K562 (cell line): ENCODE results near the gene ABLIM2. TPM values are rescaled to one million over a fixed set of nuclear protein-coding genes. Genes with fewer than 3 reads are reported as not detected.
A peak's percentile ranks its signal among the peaks of the same experiment; 100 is the strongest.

Experiments
- ATAC-seq: fragments of 200-7000 bp; cut with Tn5 transposase; 3 replicates; pipeline ENCODE4 v1.9.1; 2020; ENCODE audit warnings: moderate library complexity
- BruUV-seq: library from RNA; stranded (reverse); fragments of 400-500 nt; replicated peaks from 2 replicates; lab custom pipeline; 2021; lab: Mats Ljungman, UMichigan
- CTCF ChIA-PET: fragments of 300-600 bp; formaldehyde crosslinking; extraction: SDS; loops from one replicate; lab custom pipeline; 2021; ENCODE audit warnings: low intra/inter-chr PET ratio; lab: Yijun Ruan, JAX
- POLR2A ChIA-PET: fragments of 300-600, 350-650 bp; sonication (Branson Sonifier 250); formaldehyde crosslinking; extraction: SDS; loops from one replicate; lab custom pipeline; 2021; ENCODE audit warnings: antibody characterized with exemption, inconsistent platforms; lab: Yijun Ruan, JAX
- DNase-seq, 4 experiments: peaks; one replicate each; pipeline versions ENCODE4 v3.0.0 to v3.0.0-alpha.2; 2011 to 2018; ENCODE audit warnings: low spot score in 3 of 4, mixed read lengths in 3 of 4; ENCODE audit errors: extremely low read depth in 1 of 4
- FAIRE-seq: peaks from 2 replicates; lab custom pipeline; 2011; peaks lifted over from hg19 to GRCh38; lab: Jason Lieb, UNC
- H2AFZ ChIP-seq: 2 replicates; pipeline ENCODE4 v1.6.0; 2011; ENCODE audit warnings: low read depth, low read length, control low read depth, inconsistent platforms
- H3K27ac ChIP-seq: fragments of 200-600 bp; 3 replicates; pipeline ENCODE4 v1.8.0; 2011; ENCODE audit warnings: low read depth, mild to moderate bottlenecking, control low read depth, inconsistent platforms, low read length, moderate library complexity, mixed read lengths; ENCODE audit errors: extremely low read depth
- H3K27me3 ChIP-seq, 2 experiments: fragments of 300-600 bp in 1 of 2; 2 replicates in 1 of 2; 3 replicates in 1 of 2; pipeline versions ENCODE4 v1.6.0 to v1.8.0; 2011; ENCODE audit warnings: inconsistent platforms in 2 of 2, low read length in 2 of 2, mild to moderate bottlenecking in 1 of 2, mixed read lengths in 1 of 2, moderate library complexity in 1 of 2; ENCODE audit not compliant: control insufficient read depth in 2 of 2, insufficient read depth in 2 of 2
- H3K36me3 ChIP-seq: fragments of 300-600 bp; 3 replicates; pipeline ENCODE4 v1.8.0; 2011; ENCODE audit warnings: mild to moderate bottlenecking, low read length, inconsistent platforms; ENCODE audit not compliant: control insufficient read depth, insufficient read depth
- H3K4me1 ChIP-seq, 2 experiments: fragments of 200-600 bp in 1 of 2; replicated peaks in 1 of 2; 2 replicates in 1 of 2; 3 replicates in 1 of 2; pipeline versions ENCODE4 v1.5.1 to v1.8.0; 2011; ENCODE audit warnings: inconsistent platforms in 2 of 2, low read length in 2 of 2, mild to moderate bottlenecking in 1 of 2, mixed read lengths in 1 of 2, moderate library complexity in 1 of 2; ENCODE audit not compliant: control insufficient read depth in 2 of 2, insufficient read depth in 2 of 2
- H3K4me2 ChIP-seq: 2 replicates; pipeline ENCODE4 v1.6.1; 2011; ENCODE audit warnings: low read length, control low read depth, inconsistent platforms, mixed read lengths; ENCODE audit not compliant: insufficient read depth
- H3K4me3 ChIP-seq: fragments of 200-600 bp; sonication (generic), shearing (Covaris generic); 2 replicates; pipeline ENCODE4 v1.5.1; 2016; ENCODE audit warnings: control low read depth, inconsistent platforms
- H3K79me2 ChIP-seq: fragments of 200-600 bp; 3 replicates; pipeline ENCODE4 v1.8.0; 2011; ENCODE audit warnings: low read length, inconsistent platforms; ENCODE audit not compliant: control insufficient read depth, insufficient read depth
- H3K9ac ChIP-seq, 2 experiments: 2 replicates each; pipeline versions ENCODE4 v1.6.0 to v1.6.1; 2011; ENCODE audit warnings: low read depth in 2 of 2, low read length in 2 of 2, control low read depth in 1 of 2, inconsistent platforms in 1 of 2, mild to moderate bottlenecking in 1 of 2, mixed read lengths in 1 of 2; ENCODE audit not compliant: insufficient read depth in 1 of 2
- H3K9me1 ChIP-seq: one replicate; pipeline ENCODE4 v1.6.0; 2011; ENCODE audit warnings: inconsistent platforms, mild to moderate bottlenecking, low read length, moderate library complexity; ENCODE audit not compliant: control insufficient read depth, insufficient read depth
- H3K9me3 ChIP-seq: replicated peaks from 2 replicates; pipeline ENCODE4 v1.5.1; 2011; ENCODE audit warnings: low read depth, low read length, inconsistent platforms; ENCODE audit not compliant: control insufficient read depth, insufficient read depth
- H4K20me1 ChIP-seq: replicated peaks from 2 replicates; pipeline ENCODE4 v1.6.1; 2011; ENCODE audit warnings: low read length, inconsistent platforms, mixed read lengths; ENCODE audit not compliant: control insufficient read depth, insufficient read depth
- BHLHE40 ChIP-seq: IDR thresholded peaks from 2 replicates; pipeline ENCODE4 v1.6.1; 2011; ENCODE audit warnings: low read length, improper control_type of control experiment
- RAD21 ChIP-seq, 2 experiments: fragments of 250-450 bp in 1 of 2; fragments of 450-650 bp in 1 of 2; sonication (Bioruptor Pico) in 1 of 2; formaldehyde crosslinking in 1 of 2; IDR thresholded peaks in 1 of 2; conservative IDR thresholded peaks in 1 of 2; 2 replicates each; pipeline versions ENCODE4 v1.4.0 to v1.8.0; 2020 to 2022; ENCODE audit warnings: mild to moderate bottlenecking in 2 of 2, moderate library complexity in 1 of 2
- WGBS: fragments of 100-300 bp; shearing (Covaris generic); methylation state at CpG from one replicate; pipeline ENCODE4 v1.1.6; 2016; ENCODE audit warnings: low coverage, mixed read lengths; ENCODE audit not compliant: insufficient coverage; ENCODE audit errors: missing lambda C conversion rate; 5-methylcytosine and 5-hydroxymethylcytosine counted together
- in situ Hi-C: fragments of 300-500 bp; cut with MboI; formaldehyde crosslinking; loops from 4 replicates; pipeline ENCODE4 v1.15.0; 2018; ENCODE audit warnings: inconsistent platforms, mixed read lengths
- intact Hi-C: fragments of 100-400 bp; cut with micrococcal nuclease; formaldehyde crosslinking; loops from 2 replicates; pipeline ENCODE4 v1.14.2; 2022
- polyA plus RNA-seq, 8 experiments: library from polyadenylated mRNA; depleted of rRNA in 4 of 8; stranded (reverse) in 5 of 8; unstranded in 3 of 8; fragments of >200 nt; fragmentation: Nextera tagmentation in 2 of 8; fragmentation: Illumina TruSeq in 1 of 8; extraction: Ambion mirVana in 2 of 8; extraction: Trizol in 1 of 8; gene quantifications; 2 replicates each; pipeline versions ENCODE4 v1.2.1 to v1.2.3, GENCODE V29; 2011 to 2014; ENCODE audit warnings: inconsistent platforms in 1 of 8, missing spikeins in 1 of 8
- total RNA-seq, 7 experiments: library from RNA; depleted of rRNA in 6 of 7; stranded (reverse); fragments of >200 nt in 6 of 7; fragmentation: Illumina TruSeq in 2 of 7; extraction: Trizol in 2 of 7; gene quantifications; 2 replicates each; pipeline versions ENCODE4 v1.2.1 to v1.2.3, GENCODE V29; 2011 to 2021; ENCODE audit warnings: low replicate concordance in 1 of 7
- TF ChIP-seq, protein P1 (sequence below): fragments of 250-450 bp; sonication (Bioruptor Pico); IDR thresholded peaks from 2 replicates; pipeline ENCODE4 v1.5.0; 2021
- TF ChIP-seq, protein P2 (sequence below), 3 experiments: IDR thresholded peaks in 2 of 3; conservative IDR thresholded peaks in 1 of 3; 2 replicates each; pipeline ENCODE4 v1.5.1; 2011 to 2012; ENCODE audit warnings: low read length in 3 of 3, mild to moderate bottlenecking in 3 of 3, control low read depth in 2 of 3, improper control_type of control experiment in 1 of 3, inconsistent platforms in 1 of 3, low read depth in 1 of 3, mixed read lengths in 1 of 3, moderate library complexity in 1 of 3; ENCODE audit not compliant: insufficient read depth in 2 of 3
- TF ChIP-seq, protein P3 (sequence below): sonication (generic); formaldehyde crosslinking; IDR thresholded peaks from 2 replicates; pipeline ENCODE4 v1.9.0; 2022; ENCODE audit warnings: mild to moderate bottlenecking, missing genetic modification reagents
- TF ChIP-seq, protein P4 (sequence below): sonication (generic); formaldehyde crosslinking; IDR thresholded peaks from 2 replicates; pipeline ENCODE4 v1.5.0; 2020; ENCODE audit warnings: missing genetic modification reagents

Gene ABLIM2
- total and polyA plus RNA-seq, 9 of the 15 experiments (the other 6 are each of a cell fraction or from before 2014, with no cell fraction given): not detected

DNA sequence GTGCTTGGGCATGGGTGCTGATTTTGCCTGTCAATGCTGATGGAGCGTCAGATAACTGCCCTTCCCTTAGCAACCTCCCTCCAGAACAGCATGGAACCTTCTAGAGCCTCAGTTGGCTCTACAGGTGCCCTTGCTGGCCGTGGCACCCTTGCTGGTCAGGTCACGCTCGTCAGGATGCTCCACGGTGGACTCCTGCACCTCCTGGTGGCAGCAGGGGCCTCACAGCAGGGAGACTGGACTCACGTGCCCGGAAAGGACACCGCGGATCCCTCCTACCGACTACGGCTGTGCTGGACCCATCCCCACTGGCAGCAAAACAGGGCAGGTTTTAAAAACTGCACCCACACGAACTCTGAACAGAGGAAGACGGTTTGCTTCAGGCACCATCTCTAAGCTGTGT lies 136.8 kb downstream of the ABLIM2 start:
- no peak for FAIRE-seq
- Histone ChIP-seq H3K36me3 (no peaks in the 10 kb centered on the region), H3K9ac (no peak overlapping the region)
- POLR2A ChIA-PET: interaction anchor here (1.1 kb wide), 1 partner anchor 14 kb away, joined by 3 read pairs; no protein-coding TSS in a partner anchor
- DNase-seq: no peak
- TF ChIP-seq, protein P1, sequence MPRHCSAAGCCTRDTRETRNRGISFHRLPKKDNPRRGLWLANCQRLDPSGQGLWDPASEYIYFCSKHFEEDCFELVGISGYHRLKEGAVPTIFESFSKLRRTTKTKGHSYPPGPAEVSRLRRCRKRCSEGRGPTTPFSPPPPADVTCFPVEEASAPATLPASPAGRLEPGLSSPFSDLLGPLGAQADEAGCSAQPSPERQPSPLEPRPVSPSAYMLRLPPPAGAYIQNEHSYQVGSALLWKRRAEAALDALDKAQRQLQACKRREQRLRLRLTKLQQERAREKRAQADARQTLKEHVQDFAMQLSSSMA (CRISPR knock-in tag): no peak
- TF ChIP-seq, protein P2, sequence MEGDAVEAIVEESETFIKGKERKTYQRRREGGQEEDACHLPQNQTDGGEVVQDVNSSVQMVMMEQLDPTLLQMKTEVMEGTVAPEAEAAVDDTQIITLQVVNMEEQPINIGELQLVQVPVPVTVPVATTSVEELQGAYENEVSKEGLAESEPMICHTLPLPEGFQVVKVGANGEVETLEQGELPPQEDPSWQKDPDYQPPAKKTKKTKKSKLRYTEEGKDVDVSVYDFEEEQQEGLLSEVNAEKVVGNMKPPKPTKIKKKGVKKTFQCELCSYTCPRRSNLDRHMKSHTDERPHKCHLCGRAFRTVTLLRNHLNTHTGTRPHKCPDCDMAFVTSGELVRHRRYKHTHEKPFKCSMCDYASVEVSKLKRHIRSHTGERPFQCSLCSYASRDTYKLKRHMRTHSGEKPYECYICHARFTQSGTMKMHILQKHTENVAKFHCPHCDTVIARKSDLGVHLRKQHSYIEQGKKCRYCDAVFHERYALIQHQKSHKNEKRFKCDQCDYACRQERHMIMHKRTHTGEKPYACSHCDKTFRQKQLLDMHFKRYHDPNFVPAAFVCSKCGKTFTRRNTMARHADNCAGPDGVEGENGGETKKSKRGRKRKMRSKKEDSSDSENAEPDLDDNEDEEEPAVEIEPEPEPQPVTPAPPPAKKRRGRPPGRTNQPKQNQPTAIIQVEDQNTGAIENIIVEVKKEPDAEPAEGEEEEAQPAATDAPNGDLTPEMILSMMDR (IDR thresholded peaks at IDR 0.05 in 2 of 3, conservative IDR thresholded peaks at IDR 0.05 in 1 of 3; ENCODE audit: insufficient read depth in 2 of 3, low read depth in 1 of 3, low read length in 3 of 3): peak in 2 of 3 experiments; percentile 11 to 26; a peak in 1 of 6 replicates
- TF ChIP-seq, protein P3, sequence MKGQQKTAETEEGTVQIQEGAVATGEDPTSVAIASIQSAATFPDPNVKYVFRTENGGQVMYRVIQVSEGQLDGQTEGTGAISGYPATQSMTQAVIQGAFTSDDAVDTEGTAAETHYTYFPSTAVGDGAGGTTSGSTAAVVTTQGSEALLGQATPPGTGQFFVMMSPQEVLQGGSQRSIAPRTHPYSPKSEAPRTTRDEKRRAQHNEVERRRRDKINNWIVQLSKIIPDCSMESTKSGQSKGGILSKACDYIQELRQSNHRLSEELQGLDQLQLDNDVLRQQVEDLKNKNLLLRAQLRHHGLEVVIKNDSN (CRISPR knock-in tag): peak; percentile 60
- TF ChIP-seq, protein P4, sequence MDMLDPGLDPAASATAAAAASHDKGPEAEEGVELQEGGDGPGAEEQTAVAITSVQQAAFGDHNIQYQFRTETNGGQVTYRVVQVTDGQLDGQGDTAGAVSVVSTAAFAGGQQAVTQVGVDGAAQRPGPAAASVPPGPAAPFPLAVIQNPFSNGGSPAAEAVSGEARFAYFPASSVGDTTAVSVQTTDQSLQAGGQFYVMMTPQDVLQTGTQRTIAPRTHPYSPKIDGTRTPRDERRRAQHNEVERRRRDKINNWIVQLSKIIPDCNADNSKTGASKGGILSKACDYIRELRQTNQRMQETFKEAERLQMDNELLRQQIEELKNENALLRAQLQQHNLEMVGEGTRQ: 0 out of 2 replicates have a peak, but pooled peaks have one; percentile 10
- TF ChIP-seq RAD21 (CRISPR knock-in tag; conservative IDR thresholded peaks at IDR 0.05 in 1 of 2, IDR thresholded peaks at IDR 0.05 in 1 of 2) (0 out of 4 replicates have a peak, but pooled peaks of 1 of the 2 experiments have one; percentile 4), BHLHE40 (peak; percentile 90)
- TF ChIP-seq, all 486 proteins: peak for 5
- Histone ChIP-seq H4K20me1 (peaks cover 8% of the 10 kb centered on the region; the same call in 1 of the 2 replicates), H3K4me2 (no peak overlapping the region), H3K4me3 (no peak overlapping the region), H2AFZ (no peak overlapping the region), H3K79me2 (no peaks in the 10 kb centered on the region), H3K27me3 (peaks cover 12 to 53% of the 10 kb centered on the region in 2 experiments; a peak in 4 of 5 replicates), H3K9me3 (no peaks in the 10 kb centered on the region), H3K9me1 (peaks cover 4% of the 10 kb centered on the region), H3K27ac (no peak overlapping the region), H3K4me1 (peaks cover 0 to 4% of the 10 kb centered on the region in 2 experiments; a peak in 2 of 5 replicates)
- intact Hi-C loops (no loop called here), in situ Hi-C loops (no loop called here)
- BruUV-seq: no TSS peak
- ATAC-seq: peak; percentile 77
- CTCF ChIA-PET: no interaction called here
- 1% methylated on average over 12 of the region's 13 CpGs for WGBS
